ENCODE data around the gene RNF38. TPM values are rescaled to one million over a fixed set of nuclear protein-coding genes. Genes with fewer than 3 reads are reported as not detected.

RNF38 gene
- total and polyA plus RNA-seq, 2 experiments from 2014 or later = 13.7 to 61.9 TPM

- no peak for TF ChIP-seq ZNF462 (CRISPR knock-in tag; IDR thresholded peaks at IDR 0.05)
- TF ChIP-seq EZH2 (IDR thresholded peaks at IDR 0.05; ENCODE audit: low read depth, unreplicated experiment) = no peak
- TF ChIP-seq STAT1 (IDR thresholded peaks at IDR 0.05; ENCODE audit: unreplicated experiment) = no peak
- no peak for TF ChIP-seq ETS1 (IDR thresholded peaks at IDR 0.05)
- TF ChIP-seq CTCF (conservative IDR thresholded peaks at IDR 0.05; ENCODE audit: low read depth in 2 of 2) = no peak
- TF ChIP-seq EZH2phosphoT487 (IDR thresholded peaks at IDR 0.05; ENCODE audit: unreplicated experiment) = no peak
- no peak for TF ChIP-seq POLR2AphosphoS5 (IDR thresholded peaks at IDR 0.05; ENCODE audit: low read depth)
- no peak for TF ChIP-seq CREB1 (CRISPR knock-in tag; IDR thresholded peaks at IDR 0.05; ENCODE audit: low read depth)
Observed at GRCh38 chr9:36325081-36325828, 74.8 kb downstream of the RNF38 start (continued).

Data from GM23338 (cell line).